KMS-11 (cell line): ENCODE results near the gene UBE2D2.

Experiments
- H2AFZ ChIP-seq: fragments of 200-600 bp; sonication (generic); 2 replicates; pipeline ENCODE4 v1.6.1; 2016; ENCODE audit warnings: antibody characterized with exemption, mixed run types, low read depth
- H3K27ac ChIP-seq: fragments of 200-600 bp; sonication (generic); 2 replicates; pipeline ENCODE4 v1.6.1; 2016; ENCODE audit warnings: mild to moderate bottlenecking, mixed run types
- H3K27me3 ChIP-seq: fragments of 200-600 bp; sonication (generic); 2 replicates; pipeline ENCODE4 v1.6.1; 2017; ENCODE audit warnings: mild to moderate bottlenecking, low read depth, mixed run types, moderate library complexity; ENCODE audit not compliant: insufficient read depth
- H3K36me3 ChIP-seq: fragments of 200-600 bp; sonication (generic); 2 replicates; pipeline ENCODE4 v1.6.1; 2017; ENCODE audit warnings: mild to moderate bottlenecking, mixed run types; ENCODE audit not compliant: insufficient read depth
- H3K4me1 ChIP-seq: fragments of 200-600 bp; sonication (generic); 2 replicates; pipeline ENCODE4 v1.6.1; 2016; ENCODE audit warnings: mild to moderate bottlenecking, low read depth, mixed run types; ENCODE audit not compliant: poor library complexity, severe bottlenecking
- H3K4me2 ChIP-seq: fragments of 200-600 bp; sonication (generic); 2 replicates; pipeline ENCODE4 v1.7.0; 2016; ENCODE audit warnings: mild to moderate bottlenecking, mixed run types
- H3K4me3 ChIP-seq: fragments of 200-600 bp; sonication (generic); IDR thresholded peaks from 2 replicates; pipeline ENCODE4 v1.6.1; 2017; ENCODE audit warnings: low read depth, low read length, mixed read lengths; ENCODE audit not compliant: insufficient read depth
- H3K79me2 ChIP-seq: fragments of 200-600 bp; sonication (generic); 2 replicates; pipeline ENCODE4 v1.6.1; 2016; ENCODE audit warnings: low read depth, mixed run types; ENCODE audit not compliant: insufficient read depth
- H3K9ac ChIP-seq: fragments of 200-600 bp; sonication (generic); 2 replicates; pipeline ENCODE4 v1.6.1; 2016; ENCODE audit warnings: mild to moderate bottlenecking, mixed run types
- H4K20me1 ChIP-seq: fragments of 200-600 bp; sonication (generic); 2 replicates; pipeline ENCODE4 v1.6.1; 2016; ENCODE audit warnings: mild to moderate bottlenecking, mixed run types; ENCODE audit not compliant: insufficient read depth
- TF ChIP-seq, protein P1 (sequence below): fragments of 200-600 bp; sonication (generic); conservative IDR thresholded peaks from 2 replicates; pipeline ENCODE4 v1.6.1; 2017; ENCODE audit warnings: low read depth, mild to moderate bottlenecking, antibody characterized with exemption, low read length, moderate library complexity, mixed read lengths

UBE2D2 gene

DNA sequence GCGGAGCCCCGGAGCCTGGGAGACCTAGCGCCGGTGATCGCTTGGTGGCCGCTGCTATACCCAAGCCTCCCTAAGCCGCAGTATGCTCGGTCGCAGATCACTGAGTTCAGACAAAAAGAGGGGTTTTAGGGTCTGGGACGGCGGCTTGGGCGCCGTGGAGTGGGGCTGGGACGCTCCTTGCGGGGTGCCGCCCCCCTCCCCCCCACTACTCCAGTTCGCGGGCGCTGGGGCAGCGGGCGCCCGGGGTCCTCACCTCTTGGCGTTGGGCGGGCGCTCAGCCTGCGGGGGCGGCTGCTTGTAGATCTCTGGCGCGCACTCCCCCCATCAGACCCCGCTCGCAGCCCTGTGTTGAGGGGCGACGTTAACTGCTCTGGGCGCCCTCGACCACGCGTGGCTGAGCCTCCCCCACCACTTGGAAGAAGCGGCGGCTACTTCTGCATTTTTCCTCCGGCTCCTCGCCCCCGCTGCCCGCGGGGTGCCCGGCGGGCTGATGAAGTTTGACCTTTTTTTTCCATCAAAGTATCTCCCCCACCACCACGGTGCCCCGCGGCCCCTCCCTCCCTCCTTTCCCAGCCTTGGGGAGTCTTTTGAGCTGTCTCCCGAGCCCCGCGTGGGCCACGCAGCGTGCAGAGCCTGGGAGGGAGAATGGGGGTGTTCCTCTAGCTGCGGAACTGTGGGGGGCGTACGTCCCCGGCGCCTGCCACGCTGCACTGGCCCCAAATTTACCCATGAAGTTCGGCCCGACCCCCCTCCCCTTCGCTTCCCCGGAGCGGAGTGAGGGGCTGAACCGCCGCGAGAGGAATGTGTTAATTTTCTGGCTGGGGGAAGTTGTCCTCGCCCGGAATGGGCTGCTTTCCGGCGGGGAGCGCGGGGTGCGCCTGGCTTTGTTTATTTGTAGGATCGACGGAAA is 88.2 kb downstream of the UBE2D2 start:
- Histone ChIP-seq H3K27me3 (no peaks in the 10 kb centered on the region), H3K4me2 (peak overlapping the region; percentile 88), H4K20me1 (peaks cover 22% of the 10 kb centered on the region; the same call in 1 of the 2 replicates), H3K9ac (peak overlapping the region; percentile 79), H3K4me1 (peaks cover 53% of the 10 kb centered on the region), H3K27ac (peak overlapping the region; percentile 69), H2AFZ (no peak overlapping the region; the same call in 1 of the 2 replicates), H3K4me3 (no peak overlapping the region), H3K79me2 (peaks cover 57% of the 10 kb centered on the region), H3K36me3 (no peaks in the 10 kb centered on the region)
- TF ChIP-seq, protein P1, sequence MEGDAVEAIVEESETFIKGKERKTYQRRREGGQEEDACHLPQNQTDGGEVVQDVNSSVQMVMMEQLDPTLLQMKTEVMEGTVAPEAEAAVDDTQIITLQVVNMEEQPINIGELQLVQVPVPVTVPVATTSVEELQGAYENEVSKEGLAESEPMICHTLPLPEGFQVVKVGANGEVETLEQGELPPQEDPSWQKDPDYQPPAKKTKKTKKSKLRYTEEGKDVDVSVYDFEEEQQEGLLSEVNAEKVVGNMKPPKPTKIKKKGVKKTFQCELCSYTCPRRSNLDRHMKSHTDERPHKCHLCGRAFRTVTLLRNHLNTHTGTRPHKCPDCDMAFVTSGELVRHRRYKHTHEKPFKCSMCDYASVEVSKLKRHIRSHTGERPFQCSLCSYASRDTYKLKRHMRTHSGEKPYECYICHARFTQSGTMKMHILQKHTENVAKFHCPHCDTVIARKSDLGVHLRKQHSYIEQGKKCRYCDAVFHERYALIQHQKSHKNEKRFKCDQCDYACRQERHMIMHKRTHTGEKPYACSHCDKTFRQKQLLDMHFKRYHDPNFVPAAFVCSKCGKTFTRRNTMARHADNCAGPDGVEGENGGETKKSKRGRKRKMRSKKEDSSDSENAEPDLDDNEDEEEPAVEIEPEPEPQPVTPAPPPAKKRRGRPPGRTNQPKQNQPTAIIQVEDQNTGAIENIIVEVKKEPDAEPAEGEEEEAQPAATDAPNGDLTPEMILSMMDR: 0 out of 2 replicates have a peak, but pooled peaks have one; percentile 9

DNA sequence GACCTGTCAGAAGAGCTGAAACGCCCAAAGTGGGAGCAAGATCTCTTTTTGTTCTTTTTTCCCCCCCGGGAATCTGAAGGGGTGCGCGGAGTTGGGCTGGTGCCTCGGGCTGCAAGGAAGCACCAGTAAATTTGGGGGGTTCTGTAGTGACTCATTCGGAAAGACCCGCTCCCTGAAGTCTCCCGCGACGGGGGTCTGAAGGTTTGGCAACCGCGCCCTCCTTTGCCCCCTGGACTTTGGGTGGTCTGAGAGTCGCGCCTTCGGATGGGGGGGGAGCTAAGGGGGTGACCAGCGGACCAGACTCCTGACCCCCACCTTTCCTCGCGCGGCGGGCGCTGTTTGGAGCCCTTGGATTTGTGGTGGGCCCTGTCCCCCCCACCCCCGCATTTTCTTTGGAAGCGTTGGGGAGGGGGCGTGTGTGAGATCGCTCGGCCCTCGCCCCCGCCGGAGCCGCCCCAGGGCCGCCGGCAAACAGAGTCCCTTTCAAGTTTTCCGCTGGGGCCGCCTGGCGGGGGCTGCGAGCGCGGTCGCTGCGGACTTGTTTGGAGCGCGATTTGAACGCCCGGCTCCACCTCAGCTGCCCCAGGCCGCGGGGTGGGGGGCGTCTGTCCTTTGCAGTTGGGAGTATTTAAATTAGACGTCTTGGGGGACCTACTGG is 89.0 kb downstream of the UBE2D2 start:
- Histone ChIP-seq H3K27me3 (no peaks in the 10 kb centered on the region), H3K4me1 (peaks cover 49% of the 10 kb centered on the region), H2AFZ (no peak overlapping the region; the same call in 1 of the 2 replicates), H3K4me3 (no peak overlapping the region), H3K9ac (peak overlapping the region; percentile 79), H3K27ac (peak overlapping the region; percentile 69), H4K20me1 (peaks cover 27% of the 10 kb centered on the region; the same call in 1 of the 2 replicates), H3K4me2 (peak overlapping the region; percentile 88), H3K79me2 (peaks cover 65% of the 10 kb centered on the region), H3K36me3 (no peaks in the 10 kb centered on the region)
- TF ChIP-seq, protein P1: 0 out of 2 replicates have a peak, but pooled peaks have one; percentile 6

DNA sequence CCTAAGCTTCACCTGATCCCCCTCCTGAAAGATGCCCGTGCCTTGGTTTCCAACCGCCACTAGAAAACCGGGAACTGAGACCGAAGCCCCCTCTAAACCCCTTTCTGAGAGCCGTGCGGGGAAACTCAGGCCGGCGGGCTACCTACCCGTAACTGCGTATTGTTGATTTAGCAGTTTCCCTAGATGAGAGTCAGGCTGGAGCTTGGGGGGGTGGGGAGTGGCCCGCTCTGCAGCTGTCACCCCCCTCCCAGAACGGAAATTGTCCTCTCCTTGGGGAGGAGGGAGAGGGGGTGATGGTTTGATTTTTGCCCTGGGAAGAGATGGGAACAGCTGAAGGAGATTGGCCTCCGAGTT is 89.5 kb downstream of the UBE2D2 start:
- H4K20me1 ChIP-seq: peaks cover 29% of the 10 kb centered on the region; the same call in 1 of the 2 replicates
- TF ChIP-seq, protein P1: no peak
- H3K4me2 ChIP-seq: peak overlapping the region; percentile 88
- peaks cover 70% of the 10 kb centered on the region for H3K79me2 ChIP-seq
- no peaks in the 10 kb centered on the region for H3K36me3 ChIP-seq
- H3K4me1 ChIP-seq: peaks cover 49% of the 10 kb centered on the region
- H3K9ac ChIP-seq: peak overlapping the region; percentile 79; the same call in 1 of the 2 replicates
- H3K27me3 ChIP-seq: no peaks in the 10 kb centered on the region
- peak overlapping the region; percentile 69 for H3K27ac ChIP-seq
- no peak overlapping the region for H3K4me3 ChIP-seq
- H2AFZ ChIP-seq: no peak overlapping the region

DNA sequence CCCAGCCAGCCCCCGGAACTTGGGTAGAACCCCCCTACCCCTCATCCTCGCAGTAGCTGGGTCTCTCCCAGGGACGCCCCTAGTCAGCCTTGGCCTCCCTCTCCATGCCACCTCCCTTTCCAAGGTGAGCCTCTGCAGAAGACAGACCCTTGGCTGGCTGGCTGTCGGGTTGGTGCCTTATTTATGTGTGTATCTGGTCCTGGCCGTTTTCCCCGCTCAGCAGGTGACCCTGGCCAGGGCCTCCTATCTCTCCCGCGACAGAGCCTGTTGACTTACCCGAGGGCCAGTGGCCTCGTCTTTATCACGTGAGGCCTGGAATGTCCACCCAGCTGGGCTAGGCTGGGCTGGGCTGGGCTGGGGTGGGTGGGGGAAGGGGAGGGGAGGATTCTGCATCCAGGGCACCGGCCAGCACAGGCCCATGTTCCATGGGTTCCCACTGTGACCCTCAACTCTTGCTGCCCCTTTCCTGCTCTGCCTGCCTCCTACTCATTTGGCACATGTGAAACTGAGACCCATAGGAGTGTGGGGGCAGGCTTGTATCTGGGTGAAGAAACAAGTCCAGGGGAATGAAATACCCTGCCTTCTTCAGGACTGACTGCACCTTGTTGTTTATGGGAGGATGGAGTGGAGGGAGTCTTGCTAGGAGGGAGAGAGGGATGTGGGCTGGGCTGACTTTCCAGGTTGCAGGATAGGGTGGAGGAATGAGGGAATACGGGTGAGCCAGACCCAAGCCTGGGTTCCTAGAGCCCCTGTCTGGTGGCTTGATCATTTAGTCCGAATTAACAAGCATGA is 90.1 kb downstream of the UBE2D2 start:
- Histone ChIP-seq H3K4me1 (peaks cover 51% of the 10 kb centered on the region), H3K4me3 (no peak overlapping the region)

More for the DNA sequence above, 90.1 kb downstream of the UBE2D2 start:
- Histone ChIP-seq H3K27me3 (no peaks in the 10 kb centered on the region), H3K36me3 (no peaks in the 10 kb centered on the region), H3K79me2 (peaks cover 76% of the 10 kb centered on the region), H3K27ac (peak overlapping the region; percentile 69; the same call in 1 of the 2 replicates), H2AFZ (no peak overlapping the region), H3K9ac (peak overlapping the region; percentile 79; the same call in 1 of the 2 replicates), H3K4me2 (peak overlapping the region; percentile 88), H4K20me1 (peaks cover 35% of the 10 kb centered on the region; the same call in 1 of the 2 replicates)
- TF ChIP-seq, protein P1: no peak
